Endothelial cell of umbilical vein (primary cell): Measurements from ENCODE around the gene PGGHG. TPM values are rescaled to one million over a fixed set of nuclear protein-coding genes. Genes with fewer than 3 reads are reported as not detected.

Source experiments
- BruUV-seq: library from RNA; stranded (reverse); fragments of 400-500 nt; replicated peaks from 2 replicates; lab custom pipeline; 2021; lab: Mats Ljungman, UMichigan
- CTCF ChIA-PET: fragments of 300-600, 350-600 bp; sonication (Branson Sonifier 250); formaldehyde crosslinking; loops from one replicate; lab custom pipeline; 2021; ENCODE audit warnings: antibody characterized with exemption, inconsistent platforms; lab: Charles Lee
- POLR2A ChIA-PET: fragments of 300-600, 350-600 bp; sonication (Branson Sonifier 250); formaldehyde crosslinking; loops from one replicate; lab custom pipeline; 2021; ENCODE audit warnings: antibody characterized with exemption, inconsistent platforms; lab: Charles Lee
- DNase-seq: peaks from one replicate; pipeline ENCODE4 v3.0.0-alpha.2; 2011; ENCODE audit warnings: low read depth, low spot score
- FAIRE-seq: peaks from 2 replicates; lab custom pipeline; 2011; peaks lifted over from hg19 to GRCh38; lab: Jason Lieb, UNC
- H2AFZ ChIP-seq: 2 replicates; pipeline ENCODE4 v1.6.0; 2012; ENCODE audit warnings: low read depth, low read length, control low read depth, inconsistent platforms
- H3K27ac ChIP-seq: 2 replicates; pipeline ENCODE4 v1.5.1; 2011; ENCODE audit warnings: low read depth, mild to moderate bottlenecking, control low read depth, low read length, moderate library complexity; ENCODE audit not compliant: insufficient read depth
- H3K27me3 ChIP-seq, 2 experiments: 2 replicates each; pipeline versions ENCODE4 v1.6.0 to v1.6.1; 2011; ENCODE audit warnings: low read length in 2 of 2, mixed read lengths in 1 of 2; ENCODE audit not compliant: control insufficient read depth in 2 of 2, insufficient read depth in 2 of 2
- H3K36me3 ChIP-seq, 2 experiments: 2 replicates in 1 of 2; 3 replicates in 1 of 2; pipeline ENCODE4 v1.5.1; 2011; ENCODE audit warnings: low read length in 2 of 2, mild to moderate bottlenecking in 1 of 2, moderate library complexity in 1 of 2; ENCODE audit not compliant: control insufficient read depth in 2 of 2, insufficient read depth in 2 of 2; ENCODE audit errors: extremely low read depth in 1 of 2
- H3K4me1 ChIP-seq: 3 replicates; pipeline ENCODE4 v1.5.1; 2011; ENCODE audit warnings: mild to moderate bottlenecking, low read length; ENCODE audit not compliant: control insufficient read depth, insufficient read depth; ENCODE audit errors: extremely low read depth
- H3K4me2 ChIP-seq: 2 replicates; pipeline ENCODE4 v1.6.1; 2011; ENCODE audit warnings: low read length, control low read depth, mixed read lengths; ENCODE audit not compliant: insufficient read depth
- H3K4me3 ChIP-seq, 3 experiments: fragments of 200-600 bp in 1 of 3; sonication (generic), shearing (Covaris generic) in 1 of 3; replicated peaks in 1 of 3; 2 replicates each; pipeline ENCODE4 v1.5.1; 2011 to 2016; ENCODE audit warnings: control low read depth in 3 of 3, low read length in 3 of 3, mild to moderate bottlenecking in 2 of 3, inconsistent platforms in 1 of 3, low read depth in 1 of 3, moderate library complexity in 1 of 3; ENCODE audit not compliant: insufficient read depth in 1 of 3
- H3K79me2 ChIP-seq: 2 replicates; pipeline ENCODE4 v1.6.0; 2012; ENCODE audit warnings: low read length, inconsistent platforms; ENCODE audit not compliant: control insufficient read depth, insufficient read depth
- H3K9ac ChIP-seq: replicated peaks from 2 replicates; pipeline ENCODE3; 2011; ENCODE audit warnings: low read length, control low read depth; ENCODE audit not compliant: insufficient read depth; ENCODE audit errors: extremely low read depth
- H3K9me1 ChIP-seq: replicated peaks from 3 replicates; pipeline ENCODE4 v1.6.0; 2011; ENCODE audit warnings: mild to moderate bottlenecking, low read length; ENCODE audit not compliant: control insufficient read depth, insufficient read depth; ENCODE audit errors: extremely low read depth
- H3K9me3 ChIP-seq: replicated peaks from 2 replicates; pipeline ENCODE4 v1.5.1; 2012; ENCODE audit warnings: low read length, inconsistent platforms; ENCODE audit not compliant: control insufficient read depth, insufficient read depth
- H4K20me1 ChIP-seq: replicated peaks from 2 replicates; pipeline ENCODE3; 2011; ENCODE audit warnings: mild to moderate bottlenecking, low read length; ENCODE audit not compliant: control insufficient read depth, insufficient read depth; ENCODE audit errors: extremely low read depth
- CTCF ChIP-seq, 2 donors: IDR thresholded peaks; 1 replicate in 1 of 2; 2 replicates in 1 of 2; pipeline ENCODE4 v1.5.1; 2011; ENCODE audit warnings: low read length in 2 of 2, mild to moderate bottlenecking in 2 of 2, moderate library complexity in 2 of 2, control low read depth in 1 of 2, inconsistent platforms in 1 of 2, low read depth in 1 of 2; ENCODE audit not compliant: insufficient read depth in 1 of 2; ENCODE audit errors: extremely low read depth in 1 of 2
- EZH2 ChIP-seq: IDR thresholded peaks from 2 replicates; pipeline ENCODE4 v1.6.1; 2012; ENCODE audit warnings: borderline replicate concordance, low read depth, mild to moderate bottlenecking, moderate library complexity, low read length, inconsistent platforms; ENCODE audit not compliant: severe bottlenecking
- FOS ChIP-seq: IDR thresholded peaks from 2 replicates; pipeline ENCODE4 v1.6.1; 2011; ENCODE audit warnings: mild to moderate bottlenecking, low read length, moderate library complexity, borderline replicate concordance; ENCODE audit not compliant: insufficient read depth
- GATA2 ChIP-seq: IDR thresholded peaks from 2 replicates; pipeline ENCODE4 v1.7.0; 2011; ENCODE audit warnings: low read depth, mild to moderate bottlenecking, moderate library complexity, mixed read lengths, low read length; ENCODE audit not compliant: insufficient read length, insufficient read depth
- JUN ChIP-seq: IDR thresholded peaks from 2 replicates; pipeline ENCODE4 v1.6.1; 2011; ENCODE audit warnings: borderline replicate concordance, low read depth; ENCODE audit not compliant: insufficient read length, insufficient read depth
- MAX ChIP-seq: IDR thresholded peaks from 2 replicates; pipeline ENCODE4 v1.6.1; 2011; ENCODE audit not compliant: insufficient read depth, insufficient read length
- MYC ChIP-seq: IDR thresholded peaks from one replicate; pipeline ENCODE4 v1.6.1; 2011; ENCODE audit warnings: mild to moderate bottlenecking, low read depth, low read length
- POLR2A ChIP-seq: IDR thresholded peaks from 2 replicates; pipeline ENCODE4 v1.6.1; 2012; ENCODE audit warnings: low read depth, mild to moderate bottlenecking, control low read depth, low read length
- POLR2AphosphoS5 ChIP-seq: IDR thresholded peaks from 2 replicates; pipeline ENCODE4 v1.6.1; 2012; ENCODE audit warnings: low read depth, mild to moderate bottlenecking, control low read depth, low read length, moderate library complexity; ENCODE audit not compliant: insufficient read depth
- dilution Hi-C: fragments of 300-500 bp; cut with MboI; formaldehyde crosslinking; loops from one replicate; pipeline ENCODE4 v1.15.0; 2019; ENCODE audit warnings: low sequenced_read_pairs; ENCODE audit not compliant: extremely low pct_ligation_motif_present
- intact Hi-C: fragments of 100-400 bp; cut with micrococcal nuclease; formaldehyde crosslinking; loops from one replicate; pipeline ENCODE4 v1.10.0; 2022
- polyA plus RNA-seq, 4 experiments: library from polyadenylated mRNA; depleted of rRNA in 3 of 4; stranded (reverse) in 3 of 4; unstranded in 1 of 4; fragments of >200 nt; gene quantifications; 2 replicates each; pipeline versions ENCODE4 v1.2.1 to v1.2.3, GENCODE V29; 2011 to 2012; ENCODE audit warnings: missing spikeins in 1 of 4
- total RNA-seq: library from RNA; stranded (reverse); gene quantifications from 2 replicates; pipeline ENCODE4 v1.2.3, GENCODE V29; 2021

The PGGHG gene
- total and polyA plus RNA-seq, 2 donors (not counting 3 experiments of a cell fraction or from before 2014, with no cell fraction given) = 31.6 to 42.4 TPM

- no peak overlapping the region for H2AFZ ChIP-seq
- FAIRE-seq (no peak), DNase-seq (no peak)
- no peaks in the 10 kb centered on the region for H3K9me3 ChIP-seq
- no peak overlapping the region for H3K9ac ChIP-seq
- no TSS peak for BruUV-seq
- no peak overlapping the region for H3K4me2 ChIP-seq
- H3K27ac ChIP-seq = no peak overlapping the region
- no peaks in the 10 kb centered on the region for H3K9me1 ChIP-seq
- CTCF ChIA-PET = interaction anchor here (2.6 kb wide), 1 partner anchor 22 kb away, joined by 10 read pairs; no protein-coding TSS in a partner anchor
- POLR2A ChIA-PET = no interaction called here
- H4K20me1 ChIP-seq = no peaks in the 10 kb centered on the region
- H3K36me3 ChIP-seq = no peaks in the 10 kb centered on the region
- dilution Hi-C loops = no loop called here
- H3K4me1 ChIP-seq = no peaks in the 10 kb centered on the region
- H3K79me2 ChIP-seq = no peaks in the 10 kb centered on the region
- H3K4me3 ChIP-seq = no peak overlapping the region
- intact Hi-C loops = no loop called here
- TF ChIP-seq POLR2AphosphoS5 = no peak
- TF ChIP-seq JUN = no peak
- TF ChIP-seq GATA2 = no peak
- no peak for TF ChIP-seq FOS
- TF ChIP-seq EZH2 = no peak
- no peak for TF ChIP-seq MAX
- no peak for TF ChIP-seq POLR2A
- H3K27me3 ChIP-seq = peaks cover 17 to 23% of the 10 kb centered on the region in 2 experiments
Measured at GRCh38 chr11:272931-273198, 16.1 kb upstream of the PGGHG start.

- Histone ChIP-seq H3K27me3 (peaks cover 36 to 57% of the 10 kb centered on the region in 2 experiments), H3K36me3 (no peaks in the 10 kb centered on the region), H3K9me3 (no peaks in the 10 kb centered on the region), H3K4me3 (no peak overlapping the region), H3K9ac (no peak overlapping the region), H3K4me1 (no peaks in the 10 kb centered on the region), H3K79me2 (no peaks in the 10 kb centered on the region), H2AFZ (no peak overlapping the region), H4K20me1 (no peaks in the 10 kb centered on the region), H3K9me1 (no peaks in the 10 kb centered on the region), H3K27ac (no peak overlapping the region), H3K4me2 (no peak overlapping the region)
- FAIRE-seq (no peak), DNase-seq (no peak)
- intact Hi-C loops (no loop called here), dilution Hi-C loops (no loop called here)
- BruUV-seq = no TSS peak
- TF ChIP-seq EZH2 (no peak), POLR2A (no peak), MAX (no peak), CTCF (IDR thresholded peaks at IDR 0.05; ENCODE audit: extremely low read depth in 1 of 2, insufficient read depth in 1 of 2, low read depth in 1 of 2, low read length in 2 of 2) (no peak), MYC (no peak), FOS (no peak), GATA2 (no peak), POLR2AphosphoS5 (no peak), JUN (no peak)
- POLR2A ChIA-PET = no interaction called here
- CTCF ChIA-PET = interaction anchor here (1.8 kb wide), 1 partner anchor 25 kb away, joined by 12 read pairs; no protein-coding TSS in a partner anchor
Measured at GRCh38 chr11:276219-276618, 12.7 kb upstream of the PGGHG start.
